Measurements from ENCODE around the gene NDC1.

- TF ChIP-seq ARNTL (CRISPR knock-in tag; IDR thresholded peaks at IDR 0.05; ENCODE audit: borderline replicate concordance, low read depth): no peak
- TF ChIP-seq PPARA (CRISPR knock-in tag; IDR thresholded peaks at IDR 0.05; ENCODE audit: borderline replicate concordance): no peak
- TF ChIP-seq BACH2 (CRISPR knock-in tag; IDR thresholded peaks at IDR 0.05; ENCODE audit: borderline replicate concordance): no peak
- no peak for TF ChIP-seq GLIS3 (CRISPR knock-in tag; IDR thresholded peaks at IDR 0.05)
- TF ChIP-seq ZNF70 (CRISPR knock-in tag; IDR thresholded peaks at IDR 0.05): no peak
- no peak for TF ChIP-seq PATZ1 (CRISPR knock-in tag; IDR thresholded peaks at IDR 0.05; ENCODE audit: borderline replicate concordance)
- TF ChIP-seq ZFP30 (CRISPR knock-in tag; IDR thresholded peaks at IDR 0.05): no peak
- TF ChIP-seq TSHZ2 (CRISPR knock-in tag; IDR thresholded peaks at IDR 0.05): no peak
- TF ChIP-seq TCF4 (CRISPR knock-in tag; IDR thresholded peaks at IDR 0.05; ENCODE audit: borderline replicate concordance): no peak
- no peak for TF ChIP-seq TOX (CRISPR knock-in tag; IDR thresholded peaks at IDR 0.05; ENCODE audit: borderline replicate concordance)
- no peak for TF ChIP-seq ZFP3 (CRISPR knock-in tag; IDR thresholded peaks at IDR 0.05)
- TF ChIP-seq POU6F1 (CRISPR knock-in tag; IDR thresholded peaks at IDR 0.05; ENCODE audit: borderline replicate concordance, low read depth): no peak
- no peak for TF ChIP-seq ZNF565 (CRISPR knock-in tag; conservative IDR thresholded peaks at IDR 0.05; ENCODE audit: low read depth)
- TF ChIP-seq CSDC2 (CRISPR knock-in tag; IDR thresholded peaks at IDR 0.05): no peak
Measured at GRCh38 chr1:53718443-53718842, 119.7 kb downstream of the NDC1 start.

All from SK-N-SH treated with all-trans-retinoic acid at 6 μM for 48 hours (cell line).